A673 (cell line): ENCODE measurements around the gene SULT1A1.

ENCODE experiments used
- CTCF ChIP-seq: fragments of 300-800, 200-600 bp; sonication (generic); conservative IDR thresholded peaks from 2 replicates; pipeline ENCODE4 v1.5.1; 2017; ENCODE audit warnings: low read depth, mild to moderate bottlenecking, antibody characterized with exemption, low read length, moderate library complexity, mixed read lengths
- EZH2 ChIP-seq: fragments of 200-600 bp; sonication (generic); IDR thresholded peaks from 2 replicates; pipeline ENCODE4 v1.6.1; 2017; ENCODE audit warnings: borderline replicate concordance, low read depth, mild to moderate bottlenecking, mixed read lengths, antibody characterized with exemption, low read length; ENCODE audit not compliant: poor library complexity, severe bottlenecking

- TF ChIP-seq CTCF, result no peak
- TF ChIP-seq EZH2, result no peak
Measured at GRCh38 chr16:28569968-28570752, 39.7 kb downstream of the SULT1A1 start.
